Suprapubic skin (tissue), 4 donors: ENCODE data around the gene PTPRM. TPM values are rescaled to one million over a fixed set of nuclear protein-coding genes. Genes with fewer than 3 reads are reported as not detected.

Source experiments
- DNase-seq, 2 donors: peaks; one replicate each; pipeline ENCODE4 v3.0.0-alpha.2; 2019; ENCODE audit warnings: low spot score in 2 of 2
- H3K27ac ChIP-seq: fragments of 200-600 bp; sonication (generic); one replicate; pipeline ENCODE4 v1.5.1; 2019
- H3K27me3 ChIP-seq: fragments of 200-600 bp; sonication (generic); one replicate; pipeline ENCODE4 v1.5.1; 2019
- H3K36me3 ChIP-seq: fragments of 200-600 bp; sonication (generic); one replicate; pipeline ENCODE4 v1.5.1; 2019
- H3K4me1 ChIP-seq: fragments of 200-600 bp; sonication (generic); one replicate; pipeline ENCODE4 v1.5.1; 2019
- H3K4me3 ChIP-seq: fragments of 200-600 bp; sonication (generic); one replicate; pipeline ENCODE4 v1.5.1; 2019; ENCODE audit warnings: mild to moderate bottlenecking
- H3K9me3 ChIP-seq: fragments of 200-600 bp; sonication (generic); one replicate; pipeline ENCODE4 v1.5.1; 2019
- EP300 ChIP-seq: sonication (generic); formaldehyde crosslinking; IDR thresholded peaks from one replicate; pipeline ENCODE4 v1.6.1; 2017; ENCODE audit warnings: antibody characterized with exemption
- POLR2A ChIP-seq, 2 donors: fragments of 450-650 bp; IDR thresholded peaks; one replicate each; pipeline ENCODE4 v1.6.1; 2017; ENCODE audit warnings: antibody characterized with exemption in 2 of 2, mild to moderate bottlenecking in 2 of 2, moderate library complexity in 2 of 2
- POLR2AphosphoS5 ChIP-seq, 3 donors: sonication (generic); formaldehyde crosslinking; IDR thresholded peaks; one replicate each; pipeline ENCODE4 v1.6.1; 2017; ENCODE audit warnings: antibody characterized with exemption in 3 of 3
- WGBS: methylation state at CpG from one replicate; pipeline ENCODE4 v1.1.5; 2018; 5-methylcytosine and 5-hydroxymethylcytosine counted together
- total RNA-seq, 4 donors: library from RNA; depleted of rRNA; stranded (reverse); fragments of >200 nt; gene quantifications; one replicate each; pipeline ENCODE4 v1.1.0, GENCODE V29; 2016
- TF ChIP-seq, protein P1 (sequence below), 2 donors: fragments of 200-600 bp in 1 of 2; fragments of 450-650 bp in 1 of 2; sonication (generic) in 1 of 2; IDR thresholded peaks; one replicate each; pipeline ENCODE4 v1.5.1; 2016 to 2019; ENCODE audit warnings: antibody characterized with exemption in 2 of 2, mild to moderate bottlenecking in 1 of 2, moderate library complexity in 1 of 2

Gene PTPRM
- total RNA-seq, 4 donors from 2014 or later: 19.8 to 73.7 (median 40.0) TPM

DNA sequence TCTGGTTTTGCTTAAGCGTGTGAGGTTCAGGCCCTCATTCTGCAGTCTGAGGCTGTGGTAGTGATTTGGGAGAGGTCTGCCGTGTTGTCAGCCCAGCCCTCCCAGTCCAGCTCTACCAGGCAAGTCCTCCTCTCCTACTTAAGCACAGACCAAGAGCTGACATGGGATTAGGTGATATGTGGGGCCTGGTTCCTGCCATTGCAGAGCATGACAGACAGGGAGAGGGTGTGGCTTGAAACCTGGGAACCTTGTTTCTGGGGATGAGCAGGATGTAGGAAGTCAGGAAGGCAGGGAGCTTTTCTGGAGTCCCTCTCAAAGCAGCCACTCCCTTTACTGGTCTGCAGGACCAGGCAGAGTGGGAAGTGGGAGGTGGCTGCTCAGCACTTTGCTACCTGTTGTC, 38.6 kb downstream of the PTPRM start:
- no peak for DNase-seq
- no peaks in the 10 kb centered on the region for H3K4me1 ChIP-seq
- H3K36me3 ChIP-seq: no peaks in the 10 kb centered on the region
- H3K4me3 ChIP-seq: no peak overlapping the region
- H3K9me3 ChIP-seq: no peaks in the 10 kb centered on the region
- H3K27ac ChIP-seq: no peak overlapping the region
- H3K27me3 ChIP-seq: no peaks in the 10 kb centered on the region
- 91% methylated on average over 2 of the region's 2 CpGs for WGBS
- TF ChIP-seq, protein P1, sequence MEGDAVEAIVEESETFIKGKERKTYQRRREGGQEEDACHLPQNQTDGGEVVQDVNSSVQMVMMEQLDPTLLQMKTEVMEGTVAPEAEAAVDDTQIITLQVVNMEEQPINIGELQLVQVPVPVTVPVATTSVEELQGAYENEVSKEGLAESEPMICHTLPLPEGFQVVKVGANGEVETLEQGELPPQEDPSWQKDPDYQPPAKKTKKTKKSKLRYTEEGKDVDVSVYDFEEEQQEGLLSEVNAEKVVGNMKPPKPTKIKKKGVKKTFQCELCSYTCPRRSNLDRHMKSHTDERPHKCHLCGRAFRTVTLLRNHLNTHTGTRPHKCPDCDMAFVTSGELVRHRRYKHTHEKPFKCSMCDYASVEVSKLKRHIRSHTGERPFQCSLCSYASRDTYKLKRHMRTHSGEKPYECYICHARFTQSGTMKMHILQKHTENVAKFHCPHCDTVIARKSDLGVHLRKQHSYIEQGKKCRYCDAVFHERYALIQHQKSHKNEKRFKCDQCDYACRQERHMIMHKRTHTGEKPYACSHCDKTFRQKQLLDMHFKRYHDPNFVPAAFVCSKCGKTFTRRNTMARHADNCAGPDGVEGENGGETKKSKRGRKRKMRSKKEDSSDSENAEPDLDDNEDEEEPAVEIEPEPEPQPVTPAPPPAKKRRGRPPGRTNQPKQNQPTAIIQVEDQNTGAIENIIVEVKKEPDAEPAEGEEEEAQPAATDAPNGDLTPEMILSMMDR (IDR thresholded peaks at IDR 0.05): no peak
- TF ChIP-seq EP300 (no peak), POLR2A (IDR thresholded peaks at IDR 0.05) (no peak), POLR2AphosphoS5 (IDR thresholded peaks at IDR 0.05) (no peak)

DNA sequence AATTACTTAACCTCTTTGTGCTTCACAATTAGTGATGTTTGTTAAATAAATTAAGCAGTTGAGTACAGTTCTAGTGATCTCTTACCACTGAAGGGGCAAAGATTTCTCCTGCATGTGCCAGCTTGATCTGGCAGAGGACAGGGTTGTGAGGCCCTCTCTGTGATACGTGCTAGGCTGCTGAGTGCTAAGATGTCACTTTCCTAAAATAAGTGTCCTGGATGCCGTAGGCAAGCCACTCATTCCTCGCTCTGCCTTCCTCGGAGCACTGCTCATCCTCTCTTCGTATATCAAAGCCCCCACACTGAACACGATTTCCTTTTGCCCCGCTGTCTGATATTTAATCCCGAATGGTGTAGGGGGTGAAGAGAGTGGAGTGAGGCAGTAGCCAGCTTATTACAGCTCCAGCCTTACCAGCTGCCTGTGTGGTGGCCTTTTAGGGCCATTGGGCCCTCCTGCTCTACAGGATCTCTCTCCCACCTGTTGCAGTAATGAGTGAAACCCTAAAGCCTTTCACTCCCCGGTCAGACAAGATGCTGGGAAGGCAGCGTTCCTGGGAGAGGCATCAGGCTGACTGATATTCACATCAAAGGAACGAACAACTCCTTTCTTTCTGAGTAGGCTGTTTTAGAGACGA, 40.5 kb downstream of the PTPRM start:
- no peaks in the 10 kb centered on the region for H3K27me3 ChIP-seq
- TF ChIP-seq POLR2AphosphoS5 (IDR thresholded peaks at IDR 0.05) (no peak), EP300 (no peak), POLR2A (IDR thresholded peaks at IDR 0.05) (no peak)
- TF ChIP-seq, protein P1 (IDR thresholded peaks at IDR 0.05): no peak
- no peak overlapping the region for H3K27ac ChIP-seq
- H3K9me3 ChIP-seq: no peaks in the 10 kb centered on the region
- DNase-seq: no peak
- H3K4me3 ChIP-seq: no peak overlapping the region
- 80% methylated on average over 12 of the region's 12 CpGs for WGBS
- H3K4me1 ChIP-seq: no peaks in the 10 kb centered on the region
- H3K36me3 ChIP-seq: no peaks in the 10 kb centered on the region

DNA sequence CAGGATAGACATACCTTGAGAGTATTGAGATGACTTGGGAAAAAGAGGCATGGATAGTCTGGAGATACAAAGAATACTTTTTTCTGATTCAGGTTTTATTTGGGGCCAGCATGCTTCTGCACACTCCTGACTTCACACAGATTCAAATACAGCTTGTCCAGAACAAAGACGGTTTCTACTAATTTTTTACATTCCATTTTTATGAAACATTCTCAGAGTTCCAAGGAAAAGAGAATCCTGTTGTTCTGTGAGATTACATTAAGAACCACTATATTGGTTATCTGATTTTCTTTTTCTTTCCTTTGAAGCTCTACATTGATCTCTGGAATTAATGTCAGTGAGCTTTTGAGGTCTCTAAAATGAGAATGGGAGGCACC, 41.0 kb downstream of the PTPRM start:
- WGBS: 43% methylated on average over 1 of the region's 1 CpG
- no peaks in the 10 kb centered on the region for H3K36me3 ChIP-seq
- H3K9me3 ChIP-seq: no peaks in the 10 kb centered on the region
- no peak for TF ChIP-seq EP300
- no peak for TF ChIP-seq POLR2AphosphoS5 (IDR thresholded peaks at IDR 0.05)
- no peak for TF ChIP-seq POLR2A (IDR thresholded peaks at IDR 0.05)
- TF ChIP-seq, protein P1 (IDR thresholded peaks at IDR 0.05): no peak
- H3K4me3 ChIP-seq: no peak overlapping the region
- H3K27me3 ChIP-seq: no peaks in the 10 kb centered on the region
- no peak for DNase-seq
- H3K27ac ChIP-seq: no peak overlapping the region
- no peaks in the 10 kb centered on the region for H3K4me1 ChIP-seq

DNA sequence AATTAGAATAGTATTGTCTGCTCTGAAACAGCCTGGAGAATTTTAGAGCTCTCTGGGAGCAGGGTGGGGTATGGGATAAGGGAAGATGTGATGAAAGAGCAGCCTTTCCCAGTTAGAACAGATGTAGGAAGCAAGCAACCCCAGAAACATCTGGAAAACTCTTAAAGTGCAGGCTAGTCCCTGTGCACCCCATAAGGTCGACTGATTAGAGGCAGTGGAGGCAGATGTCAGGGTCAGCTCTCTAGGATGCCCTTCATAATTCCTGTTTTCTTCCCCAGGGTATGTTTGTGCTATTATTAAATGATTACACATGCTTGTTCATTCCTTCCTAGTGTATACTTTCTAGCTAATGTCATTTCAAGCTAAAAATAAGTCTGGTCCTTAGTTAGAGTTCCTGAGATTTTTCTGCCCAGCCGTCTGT, 41.7 kb downstream of the PTPRM start:
- WGBS: 50% methylated on average over 2 of the region's 2 CpGs
- no peak overlapping the region for H3K27ac ChIP-seq
- TF ChIP-seq EP300: no peak
- TF ChIP-seq, protein P1 (IDR thresholded peaks at IDR 0.05): no peak
- no peak for TF ChIP-seq POLR2A (IDR thresholded peaks at IDR 0.05)
- no peak for TF ChIP-seq POLR2AphosphoS5 (IDR thresholded peaks at IDR 0.05)

DNA sequence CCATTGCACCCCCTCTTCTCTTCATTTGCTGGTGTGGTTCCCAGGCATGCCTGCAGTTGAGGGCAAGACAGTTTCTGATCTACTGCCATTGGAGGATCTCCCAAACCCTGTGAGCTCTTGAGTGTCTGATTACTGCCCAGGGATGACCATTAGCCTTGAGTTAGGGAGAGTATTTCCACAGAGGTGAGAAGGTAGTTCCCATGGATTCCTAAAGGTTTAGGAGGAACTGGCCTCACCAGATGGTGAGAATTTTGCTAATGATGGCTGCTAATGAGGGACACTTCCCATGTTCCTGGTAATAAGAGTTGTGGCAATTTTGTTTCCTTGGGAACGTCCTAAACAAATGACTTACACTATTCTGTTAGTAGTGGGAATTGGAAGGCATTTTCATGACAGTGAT, 42.5 kb downstream of the PTPRM start:
- WGBS: 75% methylated on average over 1 of the region's 1 CpG
- no peaks in the 10 kb centered on the region for H3K4me1 ChIP-seq
- no peak overlapping the region for H3K27ac ChIP-seq
- TF ChIP-seq POLR2AphosphoS5 (IDR thresholded peaks at IDR 0.05) (no peak), EP300 (no peak), POLR2A (IDR thresholded peaks at IDR 0.05) (no peak)
- TF ChIP-seq, protein P1 (IDR thresholded peaks at IDR 0.05): no peak
- no peaks in the 10 kb centered on the region for H3K36me3 ChIP-seq
- no peak for DNase-seq
- H3K9me3 ChIP-seq: no peaks in the 10 kb centered on the region
- no peak overlapping the region for H3K4me3 ChIP-seq
- H3K27me3 ChIP-seq: no peaks in the 10 kb centered on the region

More for the DNA sequence above, 41.7 kb downstream of the PTPRM start:
- no peaks in the 10 kb centered on the region for H3K27me3 ChIP-seq
- H3K4me1 ChIP-seq: no peaks in the 10 kb centered on the region
- no peaks in the 10 kb centered on the region for H3K36me3 ChIP-seq
- H3K9me3 ChIP-seq: no peaks in the 10 kb centered on the region
- no peak for DNase-seq
- no peak overlapping the region for H3K4me3 ChIP-seq
